ENCODE results near the gene TTC33.

GRCh38 chr5:40601198-40601868 lies 154.4 kb downstream of the TTC33 start:
- TF ChIP-seq POLR2A (IDR thresholded peaks at IDR 0.05; ENCODE audit: low read depth, low read length) (no peak), POLR2AphosphoS5 (IDR thresholded peaks at IDR 0.05; ENCODE audit: low read depth, low read length) (no peak), TAF1 (IDR thresholded peaks at IDR 0.05; ENCODE audit: low read depth, low read length) (no peak), SPI1 (IDR thresholded peaks at IDR 0.05; ENCODE audit: low read depth, low read length) (no peak)

All from GM12891 (cell line).